ELF-1 (cell line): ENCODE measurements around the gene NELL1.

Experiments used
- DNase-seq: peaks from one replicate; pipeline ENCODE4 v3.0.0-alpha.2; 2016; ENCODE audit warnings: low read depth, low spot score

NELL1 gene

GRCh38 chr11:20873054-20873453 is 203.7 kb downstream of the NELL1 start:
- DNase-seq = peak; percentile 43

- DNase-seq = no peak
Observed at GRCh38 chr11:20874358-20874757, 205.0 kb downstream of the NELL1 start.

DNA sequence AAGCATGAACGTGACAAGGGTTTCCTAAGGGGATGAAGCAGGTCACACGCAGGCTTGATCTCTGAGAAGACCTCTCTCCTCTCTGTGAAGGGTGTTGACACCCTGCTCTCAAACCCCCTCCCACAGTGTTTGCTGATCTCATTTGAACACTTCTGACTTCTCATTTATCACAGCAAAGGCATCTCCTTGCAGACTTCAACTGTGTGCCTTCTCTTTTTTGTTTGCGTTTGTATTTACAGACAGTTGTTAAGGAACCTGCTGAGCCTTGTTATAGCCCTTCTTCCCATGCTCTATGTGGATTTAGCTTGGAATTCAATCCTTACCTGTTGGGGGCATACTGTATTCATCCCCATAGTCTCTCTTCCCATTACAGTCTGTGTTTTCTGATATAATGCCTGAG is 206.5 kb downstream of the NELL1 start:
- DNase-seq = no peak

GRCh38 chr11:20876738-20877137 is 207.4 kb downstream of the NELL1 start:
- no peak for DNase-seq

- DNase-seq = no peak
Observed at GRCh38 chr11:20880094-20880493, 210.7 kb downstream of the NELL1 start.

GRCh38 chr11:20881328-20882079 is 212.1 kb downstream of the NELL1 start:
- DNase-seq = peak; percentile 13

GRCh38 chr11:20887137-20887536 is 217.8 kb downstream of the NELL1 start:
- DNase-seq = no peak

GRCh38 chr11:20894296-20894695 is 224.9 kb downstream of the NELL1 start:
- no peak for DNase-seq

GRCh38 chr11:20909995-20910726 is 240.8 kb downstream of the NELL1 start:
- DNase-seq = no peak

GRCh38 chr11:20910733-20911132 is 241.3 kb downstream of the NELL1 start:
- DNase-seq = no peak

GRCh38 chr11:20912065-20912821 is 242.9 kb downstream of the NELL1 start:
- no peak for DNase-seq

DNA sequence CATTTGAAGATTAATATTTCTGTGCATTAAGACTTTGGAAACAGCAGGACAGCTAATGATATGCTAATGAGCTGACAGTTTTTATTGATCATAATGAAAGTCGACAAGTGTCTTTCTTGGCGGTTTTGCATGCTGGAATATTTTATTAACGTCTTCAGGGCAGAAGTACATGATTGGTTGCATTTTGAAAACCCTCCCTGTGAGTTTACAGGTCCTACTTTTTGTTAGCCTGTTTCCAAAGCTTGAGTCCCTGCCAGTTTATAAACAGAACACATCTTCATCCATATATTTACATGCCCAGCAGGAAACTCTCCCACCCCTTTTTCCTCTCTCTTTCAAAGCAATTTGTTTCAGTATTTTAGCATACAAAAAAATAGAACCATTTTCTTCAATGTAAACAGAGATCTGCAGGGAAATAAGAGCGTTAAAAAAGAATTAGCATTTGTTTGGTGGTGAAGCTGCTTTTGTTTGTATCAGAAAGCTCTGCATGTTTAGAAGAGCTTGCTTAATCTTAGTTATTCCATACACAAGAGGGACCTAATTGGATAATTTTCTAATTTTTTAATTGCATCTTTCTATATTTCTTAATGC is 243.6 kb downstream of the NELL1 start:
- DNase-seq = no peak

- DNase-seq = no peak
Observed at GRCh38 chr11:20917306-20917705, 247.9 kb downstream of the NELL1 start.

- DNase-seq = no peak
Observed at GRCh38 chr11:20926799-20927540, 257.6 kb downstream of the NELL1 start.

GRCh38 chr11:20931029-20931428 is 261.6 kb downstream of the NELL1 start:
- DNase-seq = no peak

GRCh38 chr11:20933086-20933485 is 263.7 kb downstream of the NELL1 start:
- DNase-seq = no peak

DNA sequence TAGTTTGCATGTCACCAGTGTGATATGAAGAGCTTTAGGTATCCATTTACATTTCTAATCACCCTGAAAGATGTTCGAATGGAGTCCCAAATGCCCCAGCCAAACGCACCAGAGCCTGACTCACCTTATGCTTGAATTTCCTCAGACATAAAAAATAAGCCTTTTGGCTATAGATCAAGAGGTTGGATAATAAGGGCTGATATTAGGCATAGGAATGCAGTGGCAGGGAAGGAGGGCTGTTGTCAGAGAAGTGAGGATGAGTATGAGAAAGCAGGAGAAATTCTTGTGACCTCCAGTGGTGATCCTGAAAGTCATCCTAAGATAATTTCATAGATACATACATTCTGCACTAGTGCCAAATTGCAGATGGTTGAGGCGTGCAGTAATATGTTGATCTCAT is 264.6 kb downstream of the NELL1 start:
- no peak for DNase-seq

GRCh38 chr11:20934516-20934915 is 265.1 kb downstream of the NELL1 start:
- DNase-seq = no peak

- no peak for DNase-seq
Observed at GRCh38 chr11:20937826-20938225, 268.4 kb downstream of the NELL1 start.

DNA sequence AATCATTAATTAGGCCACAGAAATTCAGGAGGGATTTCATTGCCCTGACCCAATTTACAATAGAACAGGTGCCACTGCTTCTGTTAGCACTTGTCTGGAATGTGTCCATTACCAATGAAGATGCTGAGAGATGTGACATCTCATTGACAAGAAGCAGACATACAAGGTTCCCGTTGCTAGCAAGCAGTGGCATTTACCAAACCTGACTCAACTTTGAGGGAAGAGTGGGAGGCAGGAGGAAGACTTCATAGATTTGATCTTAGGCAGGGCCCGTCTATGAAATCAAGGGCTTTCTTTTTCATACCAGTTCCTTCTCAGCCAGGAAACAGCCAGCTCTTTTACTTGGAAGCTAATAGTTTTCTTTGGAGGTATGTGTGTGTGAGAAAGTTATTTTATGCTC is 280.2 kb downstream of the NELL1 start:
- no peak for DNase-seq

GRCh38 chr11:20962581-20962980 is 293.2 kb downstream of the NELL1 start:
- DNase-seq = no peak
